Loucy (cell line): Measurements from ENCODE around the gene MATCAP1.

Source experiments
- EZH2phosphoT487 ChIP-seq: fragments of 200-600 bp; IDR thresholded peaks from 2 replicates; pipeline ENCODE4 v1.6.1; 2018; ENCODE audit warnings: antibody characterized with exemption, mild to moderate bottlenecking, moderate library complexity, borderline replicate concordance
- TF ChIP-seq, protein P1 (sequence below): fragments of 200-600 bp; sonication (generic); conservative IDR thresholded peaks from 2 replicates; pipeline ENCODE4 v1.5.1; 2014; ENCODE audit warnings: mild to moderate bottlenecking, antibody characterized with exemption, low read length

DNA sequence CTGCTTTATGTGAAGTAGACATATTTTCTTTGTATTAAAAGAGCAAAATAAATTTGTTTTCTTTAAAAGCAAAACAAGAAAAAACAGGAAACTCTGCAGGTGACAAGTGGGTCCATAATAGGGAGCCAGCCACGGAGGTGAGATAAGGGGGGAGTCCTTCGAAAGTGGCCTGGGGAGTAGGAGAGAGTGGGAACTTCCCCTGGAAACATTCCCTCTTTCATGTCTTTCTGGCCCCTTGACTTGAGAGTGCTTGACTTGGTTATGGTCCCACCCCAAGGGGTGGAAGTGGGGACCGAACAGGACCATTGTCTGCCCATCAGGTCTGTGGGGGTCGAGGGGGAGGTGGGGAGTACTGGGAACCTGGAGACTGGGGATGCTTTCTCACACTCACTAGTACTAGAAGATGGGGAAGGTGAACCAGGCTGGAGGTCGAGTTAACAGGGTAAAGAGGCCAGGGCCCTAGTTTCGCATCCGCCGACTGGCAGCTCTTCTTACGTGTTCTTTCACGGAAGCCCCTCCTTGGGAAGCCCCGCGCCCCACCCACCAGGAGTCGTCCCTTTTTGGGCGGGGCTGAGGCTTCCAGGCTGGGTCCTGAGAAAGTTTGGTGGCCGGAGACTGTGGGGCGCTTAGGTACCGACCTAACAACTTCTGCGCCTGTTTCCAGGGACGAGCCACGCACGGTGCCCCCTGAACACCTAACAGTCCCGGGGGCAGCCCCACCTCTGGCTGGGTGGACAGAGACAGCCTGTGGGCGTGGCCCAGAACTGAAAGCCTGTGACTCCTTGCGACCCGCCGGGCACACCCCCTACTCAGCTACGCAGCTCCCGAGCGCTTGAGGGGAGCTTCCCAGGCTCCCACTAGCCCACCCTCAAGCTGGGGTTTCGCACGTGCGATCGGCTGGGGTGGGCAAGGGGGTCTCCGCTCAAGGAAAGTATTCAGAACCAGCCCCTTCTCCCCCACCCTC, 24.8 kb downstream of the MATCAP1 start:
- no peak for TF ChIP-seq EZH2phosphoT487
- TF ChIP-seq, protein P1, sequence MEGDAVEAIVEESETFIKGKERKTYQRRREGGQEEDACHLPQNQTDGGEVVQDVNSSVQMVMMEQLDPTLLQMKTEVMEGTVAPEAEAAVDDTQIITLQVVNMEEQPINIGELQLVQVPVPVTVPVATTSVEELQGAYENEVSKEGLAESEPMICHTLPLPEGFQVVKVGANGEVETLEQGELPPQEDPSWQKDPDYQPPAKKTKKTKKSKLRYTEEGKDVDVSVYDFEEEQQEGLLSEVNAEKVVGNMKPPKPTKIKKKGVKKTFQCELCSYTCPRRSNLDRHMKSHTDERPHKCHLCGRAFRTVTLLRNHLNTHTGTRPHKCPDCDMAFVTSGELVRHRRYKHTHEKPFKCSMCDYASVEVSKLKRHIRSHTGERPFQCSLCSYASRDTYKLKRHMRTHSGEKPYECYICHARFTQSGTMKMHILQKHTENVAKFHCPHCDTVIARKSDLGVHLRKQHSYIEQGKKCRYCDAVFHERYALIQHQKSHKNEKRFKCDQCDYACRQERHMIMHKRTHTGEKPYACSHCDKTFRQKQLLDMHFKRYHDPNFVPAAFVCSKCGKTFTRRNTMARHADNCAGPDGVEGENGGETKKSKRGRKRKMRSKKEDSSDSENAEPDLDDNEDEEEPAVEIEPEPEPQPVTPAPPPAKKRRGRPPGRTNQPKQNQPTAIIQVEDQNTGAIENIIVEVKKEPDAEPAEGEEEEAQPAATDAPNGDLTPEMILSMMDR = no peak
